Right atrium auricular region (tissue), 2 donors: ENCODE measurements around the gene MBNL2. TPM values are rescaled to one million over a fixed set of nuclear protein-coding genes. Genes with fewer than 3 reads are reported as not detected.

ENCODE experiments used
- DNase-seq: peaks from one replicate; pipeline ENCODE4 v3.0.0-alpha.2; 2019; ENCODE audit warnings: low spot score
- H3K27ac ChIP-seq, 2 donors: fragments of 200-600 bp; sonication (generic); 1 replicate in 1 of 2; 2 replicates in 1 of 2; pipeline ENCODE4 v1.5.1; 2016 to 2019
- H3K27me3 ChIP-seq, 2 donors: fragments of 200-600 bp; sonication (generic); one replicate each; pipeline versions ENCODE4 v1.5.1 to v1.6.0; 2017 to 2019
- H3K36me3 ChIP-seq: fragments of 200-600 bp; sonication (generic); one replicate; pipeline ENCODE4 v1.5.1; 2016
- H3K4me1 ChIP-seq, 2 donors: fragments of 200-600 bp; sonication (generic); one replicate each; pipeline versions ENCODE4 v1.5.1 to v1.6.0; 2017 to 2019
- H3K4me3 ChIP-seq, 2 donors: fragments of 200-600 bp; sonication (generic); 1 replicate in 1 of 2; 2 replicates in 1 of 2; pipeline ENCODE4 v1.5.1; 2017 to 2019; ENCODE audit warnings: mild to moderate bottlenecking in 1 of 2, moderate library complexity in 1 of 2
- H3K9me3 ChIP-seq, 2 donors: fragments of 200-600 bp; sonication (generic); one replicate each; pipeline ENCODE4 v1.5.1; 2019
- CTCF ChIP-seq, 2 donors: fragments of 200-600 bp; sonication (generic); IDR thresholded peaks; one replicate each; pipeline ENCODE4 v1.5.1; 2019; ENCODE audit warnings: antibody characterized with exemption in 2 of 2
- total RNA-seq, 2 donors: library from RNA; depleted of rRNA; stranded (reverse); fragments of >200 nt; gene quantifications; one replicate each; pipeline ENCODE4 v1.1.0, GENCODE V29; 2016

Gene MBNL2
- total RNA-seq, 2 donors from 2014 or later: 62.0 to 81.6 TPM

- peak overlapping the region in 1 of 2 donors; percentile 67 for H3K4me3 ChIP-seq
- H3K4me1 ChIP-seq: peaks cover 0 to 22% of the 10 kb centered on the region in 2 donors
These were observed 213.7 kb downstream of the MBNL2 start for GRCh38 chr13:97435794-97436193.

GRCh38 chr13:97436845-97437244, 214.7 kb downstream of the MBNL2 start:
- TF ChIP-seq CTCF (IDR thresholded peaks at IDR 0.05): no peak
- Histone ChIP-seq H3K9me3 (no peaks in the 10 kb centered on the region), H3K27ac (no peak overlapping the region), H3K4me3 (no peak overlapping the region), H3K36me3 (no peaks in the 10 kb centered on the region), H3K4me1 (peaks cover 0 to 20% of the 10 kb centered on the region in 2 donors), H3K27me3 (no peaks in the 10 kb centered on the region)
- DNase-seq: no peak

More at GRCh38 chr13:97435794-97436193, 213.7 kb downstream of the MBNL2 start:
- Histone ChIP-seq H3K9me3 (no peaks in the 10 kb centered on the region), H3K27me3 (no peaks in the 10 kb centered on the region), H3K27ac (no peak overlapping the region), H3K36me3 (no peaks in the 10 kb centered on the region)
- TF ChIP-seq CTCF (IDR thresholded peaks at IDR 0.05): no peak
- no peak for DNase-seq

GRCh38 chr13:97437729-97438128, 215.6 kb downstream of the MBNL2 start:
- Histone ChIP-seq H3K27me3 (no peaks in the 10 kb centered on the region), H3K9me3 (no peaks in the 10 kb centered on the region), H3K4me3 (no peak overlapping the region), H3K4me1 (peaks cover 0 to 15% of the 10 kb centered on the region in 2 donors), H3K27ac (no peak overlapping the region), H3K36me3 (no peaks in the 10 kb centered on the region)
- TF ChIP-seq CTCF (IDR thresholded peaks at IDR 0.05): no peak
- no peak for DNase-seq

GRCh38 chr13:97438856-97439595, 216.9 kb downstream of the MBNL2 start:
- Histone ChIP-seq H3K4me1 (peaks cover 0 to 15% of the 10 kb centered on the region in 2 donors), H3K27ac (no peak overlapping the region), H3K36me3 (no peaks in the 10 kb centered on the region), H3K4me3 (no peak overlapping the region), H3K27me3 (no peaks in the 10 kb centered on the region), H3K9me3 (no peaks in the 10 kb centered on the region)
- TF ChIP-seq CTCF (IDR thresholded peaks at IDR 0.05): no peak
- DNase-seq: no peak

- no peaks in the 10 kb centered on the region for H3K27me3 ChIP-seq
- H3K4me3 ChIP-seq: no peak overlapping the region
- H3K4me1 ChIP-seq: peaks cover 0 to 15% of the 10 kb centered on the region in 2 donors
- no peak overlapping the region for H3K27ac ChIP-seq
- no peak for DNase-seq
- H3K36me3 ChIP-seq: no peaks in the 10 kb centered on the region
- no peaks in the 10 kb centered on the region for H3K9me3 ChIP-seq
- TF ChIP-seq CTCF (IDR thresholded peaks at IDR 0.05): no peak
These were observed 218.6 kb downstream of the MBNL2 start for GRCh38 chr13:97440598-97441170.
